SJCRH30 (cell line): Measurements from ENCODE around the gene VSIG10L2. TPM values are rescaled to one million over a fixed set of nuclear protein-coding genes. Genes with fewer than 3 reads are reported as not detected.

Experiments used
- DNase-seq, 2 experiments: peaks; one replicate each; pipeline ENCODE4 v3.0.0-alpha.2; 2015 to 2020
- H3K27ac ChIP-seq: fragments of 250-450 bp; sonication (Bioruptor Pico); 2 replicates; pipeline ENCODE4 v1.5.1; 2020; ENCODE audit warnings: mild to moderate bottlenecking, moderate library complexity
- H3K27me3 ChIP-seq: fragments of 250-450 bp; sonication (Bioruptor Pico); 2 replicates; pipeline ENCODE4 v1.5.1; 2020; ENCODE audit warnings: mild to moderate bottlenecking, moderate library complexity
- H3K36me3 ChIP-seq: fragments of 250-450 bp; sonication (Bioruptor Pico); 2 replicates; pipeline ENCODE4 v1.5.1; 2020; ENCODE audit warnings: mild to moderate bottlenecking, moderate library complexity
- H3K4me1 ChIP-seq: fragments of 250-450 bp; sonication (Bioruptor Pico); 2 replicates; pipeline ENCODE4 v1.5.1; 2020; ENCODE audit warnings: mild to moderate bottlenecking, moderate library complexity
- H3K4me3 ChIP-seq: fragments of 250-450 bp; sonication (Bioruptor Pico); 2 replicates; pipeline ENCODE4 v1.5.1; 2020; ENCODE audit warnings: mild to moderate bottlenecking, moderate library complexity
- H3K9me3 ChIP-seq: fragments of 250-450 bp; sonication (Bioruptor Pico); replicated peaks from 2 replicates; pipeline ENCODE4 v1.5.1; 2020; ENCODE audit warnings: mild to moderate bottlenecking, moderate library complexity
- total RNA-seq: library from RNA; depleted of rRNA; stranded (reverse); fragments of >200 nt; shearing (Covaris generic); gene quantifications from 2 replicates; pipeline ENCODE4 v1.2.3, GENCODE V29; 2014

The VSIG10L2 gene
- total RNA-seq, 1 experiment from 2014 or later = 0.02 TPM

DNA sequence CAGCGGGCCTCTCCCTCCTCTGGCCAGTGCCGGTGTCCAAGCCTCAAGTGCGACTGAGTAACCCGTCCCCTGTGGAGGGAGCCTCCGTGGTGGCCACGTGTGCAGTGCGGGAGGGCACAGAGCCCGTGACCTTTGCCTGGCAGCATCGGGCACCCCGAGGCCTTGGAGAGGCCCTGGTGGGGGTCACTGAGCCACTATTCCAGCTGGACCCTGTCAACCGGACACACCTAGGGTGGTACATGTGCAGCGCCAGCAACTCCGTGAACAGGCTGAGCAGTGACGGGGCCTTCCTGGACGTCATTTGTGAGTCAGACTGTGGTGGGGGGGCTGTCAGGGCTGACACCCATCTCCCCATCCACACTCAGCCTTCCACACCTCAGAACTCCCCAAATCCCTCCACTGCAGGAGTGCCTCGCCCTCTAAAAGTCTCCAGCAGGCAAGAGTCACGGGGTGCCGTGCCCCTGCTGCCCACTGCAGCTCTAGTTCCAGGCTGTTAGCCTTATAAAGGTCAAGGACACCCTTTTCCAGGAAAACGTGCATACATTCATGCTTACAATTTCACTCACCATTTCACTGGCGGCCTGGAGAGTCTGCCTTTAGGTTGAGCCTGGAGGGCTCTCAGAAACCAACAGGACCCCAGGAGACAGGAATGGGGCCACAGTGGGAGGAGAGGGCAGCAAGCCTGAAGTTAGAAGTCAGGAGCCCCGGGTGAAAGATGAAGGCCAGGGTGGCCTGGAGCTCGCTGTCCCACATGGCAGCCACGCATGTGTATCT, 2.6 kb downstream of the VSIG10L2 start:
- Histone ChIP-seq H3K27ac (no peak overlapping the region), H3K4me1 (no peaks in the 10 kb centered on the region), H3K36me3 (no peaks in the 10 kb centered on the region), H3K9me3 (no peaks in the 10 kb centered on the region), H3K4me3 (no peak overlapping the region), H3K27me3 (no peaks in the 10 kb centered on the region)
- DNase-seq = no peak

DNA sequence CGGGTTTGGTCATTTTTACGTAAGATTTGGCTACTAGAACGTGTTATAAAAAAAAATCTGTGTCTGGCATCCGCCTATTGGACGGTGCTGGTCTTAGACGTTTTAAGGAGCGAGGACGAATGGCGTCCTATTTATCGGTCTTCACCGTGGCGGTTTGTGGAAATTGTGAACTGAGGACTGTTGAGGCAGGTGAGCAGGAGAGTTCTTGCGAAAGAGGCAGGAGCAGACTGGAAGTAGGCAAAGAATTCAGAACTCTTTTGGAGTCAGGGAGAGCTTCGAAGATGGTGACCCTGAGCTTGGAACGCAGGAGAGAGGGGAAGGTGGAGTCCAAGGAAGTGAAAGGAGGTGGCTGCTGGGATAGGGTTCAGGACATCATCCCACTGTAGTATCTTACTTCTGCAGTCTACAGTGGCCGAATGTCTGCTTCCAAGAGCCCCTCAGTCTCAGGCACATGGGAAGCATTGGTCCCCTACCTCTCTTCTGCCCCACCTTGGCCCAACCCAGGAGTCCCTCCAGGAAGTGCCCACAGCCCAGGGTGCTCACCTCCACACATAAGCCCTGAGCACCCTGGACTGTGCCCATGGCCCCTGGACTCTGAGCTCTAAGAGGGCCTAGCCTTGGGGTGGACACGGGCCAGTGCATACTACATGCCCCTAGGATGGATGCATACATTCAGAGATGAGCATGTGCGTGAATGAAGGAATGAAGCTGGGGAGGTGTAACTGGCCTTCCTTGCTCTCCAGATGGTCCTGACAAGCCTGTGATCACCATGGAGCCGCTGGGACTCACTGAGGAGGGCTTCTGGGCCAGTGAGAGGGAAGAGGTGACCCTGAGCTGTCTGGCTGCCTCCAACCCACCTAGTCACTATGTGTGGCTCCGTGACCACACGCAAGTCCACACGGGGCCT, 3.7 kb downstream of the VSIG10L2 start:
- no peak overlapping the region for H3K4me3 ChIP-seq
- no peaks in the 10 kb centered on the region for H3K9me3 ChIP-seq
- no peak for DNase-seq
- no peaks in the 10 kb centered on the region for H3K4me1 ChIP-seq
- no peak overlapping the region for H3K27ac ChIP-seq
- H3K27me3 ChIP-seq = no peaks in the 10 kb centered on the region
- H3K36me3 ChIP-seq = no peaks in the 10 kb centered on the region

DNA sequence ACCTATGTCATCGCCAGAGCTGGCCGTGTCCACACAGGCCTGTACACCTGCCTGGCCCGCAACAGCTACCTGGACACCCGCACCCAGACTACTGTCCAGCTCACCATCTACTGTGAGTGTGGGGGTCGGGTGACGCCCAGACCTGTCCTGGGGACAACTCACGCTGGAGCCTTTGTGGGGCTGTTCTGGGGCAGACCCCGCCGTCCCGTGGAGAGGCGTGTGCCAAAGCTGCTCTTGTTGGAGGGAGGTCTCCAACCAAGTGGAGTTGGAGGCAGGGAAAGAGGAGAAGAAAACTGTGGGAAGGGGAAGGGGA, 4.3 kb downstream of the VSIG10L2 start:
- no peaks in the 10 kb centered on the region for H3K4me1 ChIP-seq
- H3K9me3 ChIP-seq = no peaks in the 10 kb centered on the region
- H3K27ac ChIP-seq = no peak overlapping the region
- H3K27me3 ChIP-seq = no peaks in the 10 kb centered on the region
- H3K4me3 ChIP-seq = no peak overlapping the region
- no peak for DNase-seq
- no peaks in the 10 kb centered on the region for H3K36me3 ChIP-seq

DNA sequence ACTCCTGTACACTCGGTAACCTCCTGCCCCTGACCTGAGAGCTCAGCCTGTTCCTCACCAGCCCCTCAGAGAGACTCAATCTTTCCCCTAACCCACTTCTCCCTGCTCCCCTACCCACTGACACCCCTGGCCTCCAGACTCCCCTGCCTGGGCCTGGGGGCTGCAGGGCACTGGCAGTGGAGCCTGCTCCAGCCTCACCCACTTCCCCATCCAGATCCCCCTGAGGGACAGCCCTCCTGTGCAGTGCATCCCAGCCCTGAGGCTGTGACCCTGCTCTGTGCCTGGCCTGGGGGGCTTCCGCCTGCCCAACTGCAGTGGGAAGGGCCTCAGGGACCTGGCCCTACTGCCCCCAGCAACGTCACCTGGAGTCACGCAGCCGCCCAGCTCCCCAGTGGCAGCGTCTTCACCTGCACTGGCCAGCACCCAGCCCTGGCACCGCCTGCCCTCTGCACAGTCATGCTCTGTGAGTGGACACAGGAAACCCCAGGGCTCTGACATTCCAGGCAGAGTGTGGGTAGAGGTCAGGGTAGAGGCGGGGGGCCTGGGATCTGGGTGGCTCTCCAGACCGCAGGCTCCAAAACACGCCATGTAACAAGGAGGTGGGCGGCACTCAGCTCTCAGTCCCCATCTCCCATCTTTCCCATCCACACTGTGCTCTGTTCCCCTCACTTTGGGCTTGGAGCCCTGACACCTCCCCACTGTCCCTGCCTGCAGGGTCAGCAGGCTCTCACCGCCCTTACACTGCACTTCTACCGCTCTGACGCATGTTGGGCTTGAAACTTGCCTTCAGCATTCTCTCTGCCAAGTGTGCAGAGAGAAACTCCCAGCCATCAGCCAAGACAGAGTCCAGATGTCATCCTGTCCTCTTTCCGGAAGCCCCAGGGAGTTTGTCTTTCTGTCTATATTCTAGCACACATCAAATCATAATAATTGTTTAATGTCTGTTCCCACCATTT, 5.1 kb downstream of the VSIG10L2 start:
- no peak for DNase-seq
- Histone ChIP-seq H3K4me1 (no peaks in the 10 kb centered on the region), H3K27me3 (no peaks in the 10 kb centered on the region), H3K9me3 (no peaks in the 10 kb centered on the region), H3K27ac (no peak overlapping the region), H3K4me3 (no peak overlapping the region), H3K36me3 (peaks cover 6% of the 10 kb centered on the region)

DNA sequence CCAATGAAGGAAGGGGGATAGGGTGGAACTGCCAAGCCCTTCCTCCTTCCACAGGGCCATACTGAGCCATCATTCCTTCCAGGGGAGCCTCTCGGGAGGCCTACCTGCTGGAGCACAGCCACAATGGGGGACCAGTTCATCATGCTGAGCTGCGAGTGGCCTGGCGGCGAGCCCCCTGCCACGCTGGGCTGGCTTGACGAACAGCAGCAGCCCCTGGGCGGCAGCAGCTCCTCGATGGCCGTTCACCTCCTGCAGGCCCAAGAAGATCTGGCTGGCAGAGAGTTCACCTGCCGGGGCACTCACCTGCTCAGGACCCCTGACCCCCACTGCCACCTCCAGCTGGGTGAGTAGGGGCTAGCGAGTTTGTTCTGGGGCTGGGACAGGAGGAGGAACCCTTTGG, 5.9 kb downstream of the VSIG10L2 start:
- no peaks in the 10 kb centered on the region for H3K27me3 ChIP-seq
- H3K36me3 ChIP-seq = peaks cover 11% of the 10 kb centered on the region
- H3K4me3 ChIP-seq = no peak overlapping the region
- H3K9me3 ChIP-seq = no peaks in the 10 kb centered on the region
- H3K4me1 ChIP-seq = no peaks in the 10 kb centered on the region
- H3K27ac ChIP-seq = no peak overlapping the region
- no peak for DNase-seq

DNA sequence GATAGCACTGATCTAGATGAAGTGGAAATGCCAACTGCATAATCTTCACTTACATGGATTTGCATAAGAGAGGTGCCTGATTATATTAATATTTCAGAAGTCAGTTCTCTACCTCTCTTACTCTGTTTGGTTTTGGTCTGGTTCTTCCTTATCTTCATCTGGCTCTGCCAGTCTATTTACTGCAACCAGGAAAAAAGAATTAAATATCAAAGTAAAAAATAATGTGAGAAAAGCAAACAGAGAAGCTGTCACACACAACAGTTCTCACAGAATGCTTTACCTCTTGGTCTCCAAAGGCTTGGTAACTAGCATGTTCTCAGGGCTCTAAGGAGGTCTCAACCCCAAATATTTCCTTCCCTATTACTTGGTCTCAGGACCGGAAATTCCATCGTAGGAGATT, 6.7 kb downstream of the VSIG10L2 start:
- no peak overlapping the region for H3K4me3 ChIP-seq
- DNase-seq = no peak
- H3K27me3 ChIP-seq = no peaks in the 10 kb centered on the region
- peaks cover 13% of the 10 kb centered on the region for H3K36me3 ChIP-seq
- H3K9me3 ChIP-seq = no peaks in the 10 kb centered on the region
- no peak overlapping the region for H3K27ac ChIP-seq
- H3K4me1 ChIP-seq = no peaks in the 10 kb centered on the region

DNA sequence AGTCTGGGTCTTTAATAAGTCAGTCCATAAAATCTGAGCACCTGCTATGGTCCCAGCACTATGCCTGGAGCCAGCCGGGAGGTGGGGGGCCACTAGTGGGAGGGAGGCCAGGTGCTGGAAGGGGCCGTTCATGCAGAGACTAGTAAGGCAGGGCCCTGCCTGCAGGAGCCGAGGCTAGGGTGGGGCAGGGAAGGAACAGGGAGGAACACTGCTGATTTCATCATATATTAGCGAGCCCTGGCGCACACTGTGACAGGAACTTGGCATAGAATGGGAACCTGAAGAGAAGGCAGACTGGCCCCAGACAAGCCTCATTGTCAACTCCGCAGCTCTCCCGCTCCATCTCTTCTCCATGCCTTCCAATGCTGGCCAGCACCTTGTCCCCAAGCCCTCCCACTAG, 7.1 kb downstream of the VSIG10L2 start:
- no peak overlapping the region for H3K27ac ChIP-seq
- no peak overlapping the region for H3K4me3 ChIP-seq
- H3K9me3 ChIP-seq = no peaks in the 10 kb centered on the region
- no peaks in the 10 kb centered on the region for H3K4me1 ChIP-seq
- H3K36me3 ChIP-seq = peaks cover 13% of the 10 kb centered on the region
- no peaks in the 10 kb centered on the region for H3K27me3 ChIP-seq
- DNase-seq = no peak

DNA sequence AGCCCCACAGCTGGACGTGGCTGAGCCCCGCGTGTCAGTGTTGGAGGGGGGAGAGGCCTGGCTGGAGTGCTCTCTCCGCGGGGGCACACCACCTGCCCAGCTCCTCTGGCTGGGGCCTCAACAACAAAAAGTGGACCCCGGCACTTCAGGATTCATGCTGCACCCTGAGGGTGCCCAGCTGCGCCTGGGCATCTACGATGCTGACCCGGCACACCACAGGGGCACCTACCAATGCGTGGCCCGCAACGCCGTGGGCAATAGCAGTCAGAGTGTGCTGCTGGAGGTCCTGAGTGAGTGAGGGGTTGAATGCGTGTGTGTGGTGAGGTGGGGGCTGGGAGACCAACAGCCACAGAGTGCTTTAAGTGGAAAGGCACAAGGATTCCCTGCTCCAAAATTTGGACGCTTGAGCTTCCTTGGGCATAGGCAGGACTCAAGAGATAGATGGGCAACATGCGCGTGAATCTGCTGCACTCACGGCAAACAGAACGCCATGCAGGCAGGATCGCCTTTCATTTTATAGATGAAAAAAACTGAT, 7.6 kb downstream of the VSIG10L2 start:
- no peak overlapping the region for H3K4me3 ChIP-seq
- H3K9me3 ChIP-seq = no peaks in the 10 kb centered on the region
- no peaks in the 10 kb centered on the region for H3K27me3 ChIP-seq
- H3K36me3 ChIP-seq = peaks cover 13% of the 10 kb centered on the region
- H3K27ac ChIP-seq = no peak overlapping the region
- no peak for DNase-seq
- H3K4me1 ChIP-seq = no peaks in the 10 kb centered on the region

DNA sequence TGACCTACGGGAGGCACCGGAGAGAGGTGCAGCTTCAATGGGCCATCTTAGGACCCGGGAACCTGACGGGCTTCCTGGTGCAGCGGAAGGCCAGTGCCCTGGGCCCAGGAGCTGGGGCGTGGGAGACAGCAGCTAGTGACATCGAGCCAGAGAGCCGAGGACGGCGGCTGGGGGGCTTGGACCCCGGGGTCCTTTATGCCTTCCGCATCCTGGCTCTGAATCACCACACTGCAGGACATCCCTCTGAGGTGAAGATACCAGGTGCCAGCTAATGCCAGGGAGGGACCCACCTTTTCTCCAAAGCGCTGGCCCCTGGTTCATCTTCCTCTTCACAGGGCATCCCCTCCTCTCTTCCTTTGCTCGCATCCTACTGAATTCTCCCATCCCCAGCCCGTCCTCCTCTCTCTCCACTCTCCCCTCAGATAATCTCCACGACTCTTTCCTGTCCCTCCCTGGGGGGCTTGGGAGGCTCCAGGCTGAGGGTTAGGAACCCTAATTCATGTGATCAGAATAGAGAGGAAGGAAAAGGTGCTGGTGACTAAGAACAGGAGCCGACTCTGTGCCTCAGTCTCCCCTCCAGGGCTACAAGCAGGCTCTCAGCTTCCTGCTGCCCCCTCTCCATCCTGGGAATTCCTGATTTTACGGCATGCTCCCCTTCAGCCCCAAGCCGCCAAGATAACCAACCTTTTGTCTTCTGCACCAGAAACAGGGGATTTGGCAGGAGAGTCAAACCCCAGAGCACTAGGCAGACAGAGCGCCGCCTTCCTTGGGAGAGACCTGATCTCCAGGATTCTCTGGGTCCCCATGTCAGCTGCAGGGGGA, 8.5 kb downstream of the VSIG10L2 start:
- Histone ChIP-seq H3K9me3 (no peaks in the 10 kb centered on the region), H3K36me3 (peaks cover 20% of the 10 kb centered on the region), H3K4me3 (no peak overlapping the region), H3K4me1 (no peaks in the 10 kb centered on the region), H3K27me3 (no peaks in the 10 kb centered on the region), H3K27ac (no peak overlapping the region)
- DNase-seq = no peak

DNA sequence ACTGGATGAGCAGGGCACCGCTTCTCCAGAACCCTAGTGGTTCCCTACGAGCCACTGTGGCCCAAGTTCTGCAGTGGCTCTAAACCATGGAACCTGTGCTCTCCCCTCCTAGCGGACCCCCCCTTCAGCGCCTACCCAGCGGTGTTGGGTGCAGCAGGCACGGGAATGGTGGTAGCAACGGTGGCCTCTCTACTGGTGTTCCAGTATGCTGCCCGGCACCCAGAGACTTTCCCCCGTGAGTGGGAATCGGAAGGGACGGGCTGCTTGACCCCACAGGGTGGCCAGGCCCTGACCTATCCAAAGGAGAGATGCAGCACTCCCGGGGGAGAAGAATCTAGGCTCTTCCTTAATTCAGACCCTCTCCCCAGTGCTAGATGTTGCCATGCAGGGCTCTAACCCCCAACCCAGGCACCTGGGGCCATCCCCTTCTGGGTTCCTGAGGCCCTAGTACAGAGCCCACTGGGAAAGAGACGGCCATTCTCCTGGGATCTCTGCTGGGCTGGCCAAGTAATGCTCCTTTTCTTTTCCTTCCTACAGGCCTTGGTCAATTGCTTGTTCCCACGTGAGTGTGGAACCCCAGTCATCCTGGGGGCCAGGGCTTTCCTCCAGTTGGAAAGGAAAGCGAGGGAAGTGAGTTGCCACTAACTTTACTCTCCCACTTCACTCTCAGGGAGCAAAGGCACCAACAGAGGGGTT, 9.2 kb downstream of the VSIG10L2 start:
- H3K4me1 ChIP-seq = no peaks in the 10 kb centered on the region
- no peak for DNase-seq

DNA sequence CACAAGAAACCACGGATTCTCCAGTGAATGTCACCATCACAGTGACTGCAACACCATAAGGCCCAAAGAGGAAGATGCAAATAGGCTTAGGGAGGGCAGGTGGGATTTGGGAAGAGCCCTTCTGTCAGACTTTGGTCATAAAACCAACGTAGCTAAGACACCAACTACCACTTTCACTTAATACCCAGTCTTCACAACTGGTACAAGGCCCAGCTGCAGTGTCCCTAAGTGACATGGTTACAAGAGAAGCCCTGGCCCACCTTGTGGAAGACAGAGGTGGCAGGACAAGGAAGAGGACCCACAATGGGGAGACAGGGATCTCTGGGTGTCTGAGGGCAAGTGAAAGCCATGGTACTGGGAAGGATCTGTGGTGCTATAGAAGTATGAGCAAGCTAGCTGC, 10.0 kb downstream of the VSIG10L2 start:
- Histone ChIP-seq H3K27ac (no peak overlapping the region), H3K4me3 (no peak overlapping the region), H3K9me3 (no peaks in the 10 kb centered on the region), H3K36me3 (peaks cover 26% of the 10 kb centered on the region), H3K27me3 (no peaks in the 10 kb centered on the region), H3K4me1 (peaks cover 5% of the 10 kb centered on the region; the same call in 1 of the 2 replicates)
- DNase-seq = no peak

More for the DNA sequence above, 9.2 kb downstream of the VSIG10L2 start:
- Histone ChIP-seq H3K9me3 (no peaks in the 10 kb centered on the region), H3K27ac (no peak overlapping the region), H3K36me3 (peaks cover 26% of the 10 kb centered on the region), H3K4me3 (no peak overlapping the region), H3K27me3 (no peaks in the 10 kb centered on the region)

DNA sequence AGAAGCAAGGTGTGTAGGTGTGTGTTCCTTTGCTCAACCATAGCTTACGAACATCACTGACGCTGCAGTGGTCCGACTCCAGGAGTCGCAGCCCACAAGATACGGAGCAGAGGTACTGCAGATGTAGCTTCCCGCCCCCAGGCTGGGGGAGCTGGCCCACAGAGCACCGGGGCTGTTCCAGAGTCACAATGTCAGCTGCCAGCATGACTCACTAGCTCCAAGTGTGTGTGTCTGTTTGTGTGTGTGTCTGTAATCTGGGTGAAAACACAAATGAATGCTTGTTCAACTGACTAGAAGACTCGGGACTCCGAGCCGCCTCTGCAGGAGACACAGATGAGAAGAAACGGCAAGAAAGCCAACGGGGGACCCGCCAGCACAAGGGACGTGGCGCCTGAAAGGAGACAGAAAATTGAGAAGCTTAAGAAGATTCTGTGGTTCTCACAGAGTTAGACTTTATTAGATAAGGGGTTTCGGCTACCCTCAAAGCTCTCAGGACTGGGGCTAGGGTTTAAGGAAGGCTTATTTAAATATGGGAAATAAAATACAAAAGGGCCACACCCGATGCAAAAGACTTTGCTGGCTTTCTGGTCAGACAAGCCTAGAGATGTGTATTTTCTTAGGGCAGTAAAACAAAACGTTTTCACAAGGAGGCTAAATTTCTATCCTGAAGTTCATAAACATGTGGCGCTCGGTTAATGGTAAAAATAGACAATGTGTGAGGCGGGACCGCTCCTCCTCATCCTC, 10.7 kb downstream of the VSIG10L2 start:
- Histone ChIP-seq H3K27ac (no peak overlapping the region), H3K36me3 (peaks cover 29% of the 10 kb centered on the region), H3K27me3 (no peaks in the 10 kb centered on the region), H3K4me3 (no peak overlapping the region), H3K4me1 (peaks cover 10% of the 10 kb centered on the region), H3K9me3 (no peaks in the 10 kb centered on the region)
- DNase-seq = no peak
